ENCODE results near the gene NDRG3.

- TF ChIP-seq POLR2AphosphoS5 (IDR thresholded peaks at IDR 0.05; ENCODE audit: insufficient read depth in 1 of 2, low read depth in 1 of 2) (no peak), CTCF (IDR thresholded peaks at IDR 0.05) (no peak), POLR2A (IDR thresholded peaks at IDR 0.05) (no peak)
Observed at GRCh38 chr20:36686944-36687343, 58.9 kb downstream of the NDRG3 start.

Measured in vagina (tissue), 2 donors.